Prostate gland (tissue), 2 donors: ENCODE measurements around the gene ZFAND2B. TPM values are rescaled to one million over a fixed set of nuclear protein-coding genes. Genes with fewer than 3 reads are reported as not detected.

Experiments
- DNase-seq: peaks from one replicate; pipeline ENCODE4 v3.0.0-alpha.2; 2019; ENCODE audit warnings: low spot score
- H3K27ac ChIP-seq, 2 donors: fragments of 200-600 bp; sonication (generic); 2 replicates each; pipeline ENCODE4 v1.5.1; 2017 to 2019
- H3K27me3 ChIP-seq: fragments of 200-600 bp; sonication (generic); replicated peaks from 2 replicates; pipeline ENCODE4 v1.5.1; 2019; ENCODE audit not compliant: insufficient read depth
- H3K36me3 ChIP-seq, 2 donors: fragments of 200-600 bp; sonication (generic); 1 replicate in 1 of 2; 2 replicates in 1 of 2; pipeline versions ENCODE4 v1.5.1 to v1.8.1; 2017 to 2019
- H3K4me1 ChIP-seq: fragments of 200-600 bp; sonication (generic); replicated peaks from 2 replicates; pipeline ENCODE4 v1.5.1; 2019
- H3K4me3 ChIP-seq, 2 donors: fragments of 200-600 bp; sonication (generic); 2 replicates each; pipeline ENCODE4 v1.5.1; 2017 to 2019
- H3K9me3 ChIP-seq: fragments of 200-600 bp; sonication (generic); 2 replicates; pipeline ENCODE4 v1.5.1; 2017
- CTCF ChIP-seq, 4 experiments: fragments of 200-600 bp in 2 of 4; fragments of 450-650 bp in 2 of 4; sonication (generic) in 2 of 4; IDR thresholded peaks; 1 replicate in 3 of 4; 2 replicates in 1 of 4; pipeline ENCODE4 v1.5.1; 2016 to 2019; ENCODE audit warnings: antibody characterized with exemption in 4 of 4, mild to moderate bottlenecking in 2 of 4, moderate library complexity in 2 of 4
- POLR2A ChIP-seq: fragments of 450-650 bp; IDR thresholded peaks from one replicate; pipeline ENCODE4 v1.6.1; 2016; ENCODE audit warnings: antibody characterized with exemption, mild to moderate bottlenecking
- POLR2AphosphoS5 ChIP-seq: sonication (generic); formaldehyde crosslinking; IDR thresholded peaks from one replicate; pipeline ENCODE4 v1.6.1; 2017; ENCODE audit warnings: antibody characterized with exemption
- WGBS: methylation state at CpG from one replicate; pipeline ENCODE4 v1.1.5; 2018; 5-methylcytosine and 5-hydroxymethylcytosine counted together
- intact Hi-C: fragments of 100-400 bp; cut with DNase I; formaldehyde crosslinking; loops from one replicate; pipeline ENCODE4 v1.14.2; 2022
- total RNA-seq, 2 donors: library from RNA; depleted of rRNA; stranded (reverse); fragments of >200 nt; gene quantifications; one replicate each; pipeline ENCODE4 v1.1.0, GENCODE V29; 2016

The ZFAND2B gene
- total RNA-seq, 2 donors from 2014 or later = 49.0 to 57.2 TPM

DNA sequence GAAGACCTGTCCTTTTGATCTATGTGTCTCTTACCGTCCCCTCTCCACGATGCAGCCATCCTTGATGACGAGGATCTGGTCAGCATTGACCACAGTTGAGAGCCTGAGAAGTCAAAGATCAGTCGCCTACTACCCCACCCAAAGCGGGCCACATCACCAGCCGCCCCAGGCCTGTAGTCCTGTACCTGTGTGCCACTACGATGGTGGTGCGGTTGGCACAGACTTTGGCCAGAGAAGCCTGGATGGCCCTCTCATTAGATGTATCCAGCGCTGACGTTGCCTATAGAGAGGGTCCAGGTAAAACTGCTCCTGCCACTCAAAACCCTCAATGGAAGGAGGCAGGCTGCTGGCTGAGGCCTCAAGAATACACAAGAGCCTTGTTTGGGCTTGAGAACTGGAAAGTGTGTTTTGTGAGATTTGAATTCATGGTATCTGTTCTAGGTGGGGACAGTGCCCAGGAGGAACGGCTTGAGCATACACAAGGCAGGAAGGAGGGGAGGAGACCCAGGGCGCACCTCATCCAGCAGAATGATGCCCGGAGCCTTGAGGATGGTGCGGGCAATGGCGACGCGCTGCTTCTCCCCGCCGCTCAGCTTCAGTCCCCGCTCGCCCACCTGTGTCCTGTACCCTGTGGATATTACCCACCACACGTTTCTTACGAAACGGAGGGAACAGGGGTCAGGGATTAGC lies 3.8 kb downstream of the ZFAND2B start:
- no peak for DNase-seq
- Histone ChIP-seq H3K9me3 (no peaks in the 10 kb centered on the region), H3K27ac (no peak overlapping the region), H3K36me3 (peaks cover 6 to 14% of the 10 kb centered on the region in 2 donors), H3K4me1 (peaks cover 11% of the 10 kb centered on the region), H3K27me3 (no peaks in the 10 kb centered on the region), H3K4me3 (no peak overlapping the region)
- intact Hi-C loops = loop anchor here (10.0 kb wide), 1 partner anchor 84 kb away; no protein-coding TSS in a partner anchor
- TF ChIP-seq POLR2A (no peak), CTCF (IDR thresholded peaks at IDR 0.05) (no peak), POLR2AphosphoS5 (no peak)
- WGBS = 92% methylated on average over 24 of the region's 24 CpGs

DNA sequence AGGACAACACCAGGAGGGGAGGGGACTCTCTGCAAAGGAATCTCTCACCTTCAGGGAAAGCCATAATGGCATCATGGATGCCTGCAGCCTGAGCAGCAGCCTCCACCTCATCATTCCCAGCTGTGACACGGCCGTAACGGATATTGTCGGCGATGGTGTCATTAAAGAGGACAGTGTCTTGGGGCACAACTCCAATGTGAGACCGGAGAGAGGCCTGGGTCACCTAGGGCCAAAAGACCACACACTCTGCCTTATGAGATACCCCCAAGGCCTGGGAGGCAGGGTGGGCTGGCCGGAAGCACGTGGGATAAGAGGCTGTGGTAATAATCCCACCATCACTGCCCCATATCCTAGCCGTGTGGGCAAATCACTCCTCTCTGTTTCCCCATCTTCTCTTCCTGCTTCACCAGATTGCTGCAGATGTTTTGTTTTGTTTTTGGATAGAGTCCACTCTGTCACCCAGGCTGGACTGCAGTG lies 4.3 kb downstream of the ZFAND2B start:
- intact Hi-C loops = loop anchor here (10.0 kb wide), 1 partner anchor 84 kb away; no protein-coding TSS in a partner anchor
- H3K36me3 ChIP-seq = peaks cover 6 to 14% of the 10 kb centered on the region in 2 donors

GRCh38 chr2:219213026-219213415 lies 6.4 kb downstream of the ZFAND2B start:
- no peak for DNase-seq
- no peak for TF ChIP-seq POLR2AphosphoS5
- no peaks in the 10 kb centered on the region for H3K27me3 ChIP-seq
- peaks cover 11% of the 10 kb centered on the region for H3K4me1 ChIP-seq
- 81% methylated on average over 8 of the region's 8 CpGs for WGBS
- no peaks in the 10 kb centered on the region for H3K9me3 ChIP-seq
- no peak overlapping the region for H3K27ac ChIP-seq
- intact Hi-C loops = loop anchor here (10.0 kb wide), 1 partner anchor 82 kb away; no protein-coding TSS in a partner anchor
- H3K4me3 ChIP-seq = no peak overlapping the region
- peaks cover 6 to 14% of the 10 kb centered on the region in 2 donors for H3K36me3 ChIP-seq

More for the DNA sequence above, 4.3 kb downstream of the ZFAND2B start:
- Histone ChIP-seq H3K4me3 (no peak overlapping the region), H3K4me1 (peaks cover 11% of the 10 kb centered on the region), H3K9me3 (no peaks in the 10 kb centered on the region), H3K27ac (no peak overlapping the region), H3K27me3 (no peaks in the 10 kb centered on the region)
- WGBS = 89% methylated on average over 9 of the region's 9 CpGs
- TF ChIP-seq POLR2AphosphoS5 = no peak
- TF ChIP-seq CTCF (IDR thresholded peaks at IDR 0.05) = no peak
- no peak for TF ChIP-seq POLR2A
- DNase-seq = no peak

DNA sequence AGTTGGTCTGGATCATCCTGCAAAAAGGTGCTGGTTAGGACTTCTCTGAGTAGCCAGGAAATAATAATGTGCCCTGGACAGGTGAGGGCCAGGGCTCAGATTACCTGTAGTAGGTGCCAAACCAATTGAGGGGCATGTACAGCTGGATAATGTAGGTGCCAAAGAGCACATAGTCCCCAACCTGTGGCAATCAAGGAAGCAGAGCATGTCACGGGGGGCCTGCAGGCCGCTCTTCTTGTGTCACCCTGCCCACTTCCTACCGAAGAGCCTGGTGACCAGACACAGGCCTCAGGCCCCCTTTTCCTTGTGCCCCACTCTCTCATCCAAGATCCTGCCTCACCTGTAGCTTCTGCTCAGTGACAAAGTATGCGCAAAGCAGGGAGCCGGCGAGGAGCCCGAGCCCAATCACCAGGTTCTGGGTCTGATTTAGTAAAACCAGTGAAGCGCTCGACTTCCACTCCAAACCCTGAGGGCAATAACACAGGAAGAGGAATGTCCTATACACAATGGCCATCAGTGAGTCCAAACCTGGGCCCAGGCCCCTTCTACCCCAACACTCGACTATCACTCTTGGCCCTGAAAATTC lies 7.0 kb downstream of the ZFAND2B start:
- Histone ChIP-seq H3K36me3 (peaks cover 6 to 14% of the 10 kb centered on the region in 2 donors), H3K27me3 (no peaks in the 10 kb centered on the region), H3K4me3 (no peak overlapping the region), H3K9me3 (no peaks in the 10 kb centered on the region), H3K4me1 (peaks cover 14% of the 10 kb centered on the region), H3K27ac (no peak overlapping the region)
- TF ChIP-seq POLR2AphosphoS5 = no peak
- no peak for TF ChIP-seq CTCF (IDR thresholded peaks at IDR 0.05)
- no peak for TF ChIP-seq POLR2A
- no peak for DNase-seq
- intact Hi-C loops = loop anchor here (10.0 kb wide), 1 partner anchor 81 kb away; no protein-coding TSS in a partner anchor
- 91% methylated on average over 10 of the region's 10 CpGs for WGBS

DNA sequence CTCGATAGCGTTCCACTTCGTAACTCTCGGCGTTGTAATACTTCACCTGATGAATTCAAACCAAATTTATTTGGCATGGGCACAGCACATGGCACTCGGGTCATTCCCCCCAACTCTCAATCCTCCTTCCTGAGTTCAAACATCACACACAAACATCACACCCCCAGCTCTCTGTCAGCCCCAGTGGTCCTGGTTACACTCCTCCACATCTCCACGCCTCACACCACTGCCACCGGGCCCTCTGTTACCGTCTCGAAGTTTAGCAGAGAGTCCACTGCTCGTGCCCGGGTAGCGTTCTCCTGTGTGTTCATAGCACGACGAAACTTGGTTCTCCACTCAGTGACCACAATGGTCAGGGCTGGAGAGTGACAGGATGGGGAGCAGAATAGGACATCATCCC lies 7.6 kb downstream of the ZFAND2B start:
- no peak for TF ChIP-seq POLR2A
- TF ChIP-seq CTCF (IDR thresholded peaks at IDR 0.05) = no peak
- TF ChIP-seq POLR2AphosphoS5 = no peak
- peaks cover 6 to 14% of the 10 kb centered on the region in 2 donors for H3K36me3 ChIP-seq
- peaks cover 15% of the 10 kb centered on the region for H3K4me1 ChIP-seq
- H3K4me3 ChIP-seq = no peak overlapping the region
- H3K27ac ChIP-seq = no peak overlapping the region
- DNase-seq = no peak
- no peaks in the 10 kb centered on the region for H3K9me3 ChIP-seq
- no peaks in the 10 kb centered on the region for H3K27me3 ChIP-seq
- intact Hi-C loops = loop anchor here (10.0 kb wide), 1 partner anchor 81 kb away; no protein-coding TSS in a partner anchor
- 94% methylated on average over 15 of the region's 15 CpGs for WGBS
